Fibroblast of lung (primary cell): Measurements from ENCODE around the gene IRAK3. TPM values are rescaled to one million over a fixed set of nuclear protein-coding genes. Genes with fewer than 3 reads are reported as not detected.

Experiments used
- DNase-seq, 2 donors: peaks; one replicate each; pipeline versions ENCODE4 v3.0.0 to v3.0.0-alpha.2; 2010; ENCODE audit warnings: low read depth in 2 of 2
- H2AFZ ChIP-seq: 2 replicates; pipeline ENCODE4 v1.5.1; 2012; ENCODE audit warnings: low read length, control low read depth, inconsistent platforms
- H3K27ac ChIP-seq: 2 replicates; pipeline ENCODE4 v1.5.1; 2011; ENCODE audit warnings: low read length, control low read depth; ENCODE audit not compliant: insufficient read depth
- H3K27me3 ChIP-seq: 2 replicates; pipeline ENCODE4 v1.5.1; 2011; ENCODE audit warnings: mild to moderate bottlenecking, low read length; ENCODE audit not compliant: control insufficient read depth, insufficient read depth
- H3K36me3 ChIP-seq: 2 replicates; pipeline ENCODE4 v1.5.1; 2011; ENCODE audit warnings: low read length; ENCODE audit not compliant: control insufficient read depth, insufficient read depth
- H3K4me1 ChIP-seq: 2 replicates; pipeline ENCODE4 v1.5.1; 2011; ENCODE audit warnings: low read length; ENCODE audit not compliant: control insufficient read depth, insufficient read depth; ENCODE audit errors: extremely low read depth
- H3K4me2 ChIP-seq: 2 replicates; pipeline ENCODE4 v1.5.1; 2011; ENCODE audit warnings: low read length, control low read depth; ENCODE audit not compliant: insufficient read depth; ENCODE audit errors: extremely low read depth
- H3K4me3 ChIP-seq, 4 experiments: fragments of 200-600 bp in 1 of 4; sonication (generic) in 1 of 4; replicated peaks in 1 of 4; 2 replicates each; pipeline ENCODE4 v1.5.1; 2011 to 2016; ENCODE audit warnings: low read length in 4 of 4, low read depth in 3 of 4, mild to moderate bottlenecking in 3 of 4, control low read depth in 2 of 4, inconsistent platforms in 1 of 4, mixed read lengths in 1 of 4; ENCODE audit not compliant: insufficient read depth in 1 of 4; ENCODE audit errors: control extremely low read depth in 1 of 4
- H3K79me2 ChIP-seq: 2 replicates; pipeline ENCODE4 v1.5.1; 2012; ENCODE audit warnings: mild to moderate bottlenecking, low read length, inconsistent platforms; ENCODE audit not compliant: control insufficient read depth, insufficient read depth
- H3K9ac ChIP-seq: 2 replicates; pipeline ENCODE4 v1.5.1; 2011; ENCODE audit warnings: mild to moderate bottlenecking, low read length, control low read depth; ENCODE audit not compliant: insufficient read depth
- H3K9me3 ChIP-seq: 2 replicates; pipeline ENCODE4 v1.5.1; 2012; ENCODE audit warnings: low read depth, low read length; ENCODE audit not compliant: control insufficient read depth, insufficient read depth
- H4K20me1 ChIP-seq: 2 replicates; pipeline ENCODE4 v1.5.1; 2011; ENCODE audit warnings: low read length; ENCODE audit not compliant: control insufficient read depth, insufficient read depth; ENCODE audit errors: extremely low read depth
- EZH2 ChIP-seq: IDR thresholded peaks from 2 replicates; pipeline ENCODE4 v1.5.1; 2012; ENCODE audit warnings: low read length, control low read depth, mild to moderate bottlenecking; ENCODE audit errors: missing control alignments
- polyA plus RNA-seq, 2 donors: library from polyadenylated mRNA; depleted of rRNA in 1 of 2; stranded (reverse) in 1 of 2; unstranded in 1 of 2; fragments of >200 nt; gene quantifications; 2 replicates each; pipeline ENCODE4 v1.2.1, GENCODE V29; 2011 to 2012; ENCODE audit warnings: missing spikeins in 1 of 2
- total RNA-seq: library from RNA; depleted of rRNA; stranded (reverse); fragments of >200 nt; gene quantifications from 2 replicates; pipeline ENCODE4 v1.2.1, GENCODE V29; 2014
- TF ChIP-seq, protein P1 (sequence below), 2 donors: IDR thresholded peaks in 1 of 2; conservative IDR thresholded peaks in 1 of 2; 1 replicate in 1 of 2; 2 replicates in 1 of 2; pipeline ENCODE4 v1.5.1; 2011 to 2012; ENCODE audit warnings: low read length in 2 of 2, control low read depth in 1 of 2, inconsistent platforms in 1 of 2, low read depth in 1 of 2, mild to moderate bottlenecking in 1 of 2

The IRAK3 gene
- total and polyA plus RNA-seq, 2 donors (not counting 1 experiment from before 2014, with no cell fraction given) = 3.2 to 11.1 TPM

- H2AFZ ChIP-seq = no peak overlapping the region
- H3K9ac ChIP-seq = no peak overlapping the region
- DNase-seq = no peak
- no peaks in the 10 kb centered on the region for H3K27me3 ChIP-seq
- peaks cover 39% of the 10 kb centered on the region for H3K79me2 ChIP-seq
- no peaks in the 10 kb centered on the region for H3K9me3 ChIP-seq
- no peak overlapping the region for H3K4me2 ChIP-seq
- H3K27ac ChIP-seq = no peak overlapping the region
- peaks cover 2% of the 10 kb centered on the region for H3K4me1 ChIP-seq
- TF ChIP-seq, protein P1, sequence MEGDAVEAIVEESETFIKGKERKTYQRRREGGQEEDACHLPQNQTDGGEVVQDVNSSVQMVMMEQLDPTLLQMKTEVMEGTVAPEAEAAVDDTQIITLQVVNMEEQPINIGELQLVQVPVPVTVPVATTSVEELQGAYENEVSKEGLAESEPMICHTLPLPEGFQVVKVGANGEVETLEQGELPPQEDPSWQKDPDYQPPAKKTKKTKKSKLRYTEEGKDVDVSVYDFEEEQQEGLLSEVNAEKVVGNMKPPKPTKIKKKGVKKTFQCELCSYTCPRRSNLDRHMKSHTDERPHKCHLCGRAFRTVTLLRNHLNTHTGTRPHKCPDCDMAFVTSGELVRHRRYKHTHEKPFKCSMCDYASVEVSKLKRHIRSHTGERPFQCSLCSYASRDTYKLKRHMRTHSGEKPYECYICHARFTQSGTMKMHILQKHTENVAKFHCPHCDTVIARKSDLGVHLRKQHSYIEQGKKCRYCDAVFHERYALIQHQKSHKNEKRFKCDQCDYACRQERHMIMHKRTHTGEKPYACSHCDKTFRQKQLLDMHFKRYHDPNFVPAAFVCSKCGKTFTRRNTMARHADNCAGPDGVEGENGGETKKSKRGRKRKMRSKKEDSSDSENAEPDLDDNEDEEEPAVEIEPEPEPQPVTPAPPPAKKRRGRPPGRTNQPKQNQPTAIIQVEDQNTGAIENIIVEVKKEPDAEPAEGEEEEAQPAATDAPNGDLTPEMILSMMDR (conservative IDR thresholded peaks at IDR 0.05 in 1 of 2, IDR thresholded peaks at IDR 0.05 in 1 of 2; ENCODE audit: low read depth in 1 of 2, low read length in 2 of 2) = no peak
- TF ChIP-seq EZH2 = no peak
- no peaks in the 10 kb centered on the region for H4K20me1 ChIP-seq
- no peaks in the 10 kb centered on the region for H3K36me3 ChIP-seq
- H3K4me3 ChIP-seq = no peak overlapping the region
Observed at GRCh38 chr12:66159123-66159522, 29.9 kb upstream of the IRAK3 start.

GRCh38 chr12:66160704-66161103, 28.3 kb upstream of the IRAK3 start:
- Histone ChIP-seq H3K4me3 (no peak overlapping the region), H3K4me2 (no peak overlapping the region), H3K36me3 (no peaks in the 10 kb centered on the region), H3K9me3 (no peaks in the 10 kb centered on the region), H3K9ac (no peak overlapping the region), H3K27ac (no peak overlapping the region), H3K4me1 (no peaks in the 10 kb centered on the region), H3K27me3 (no peaks in the 10 kb centered on the region), H4K20me1 (no peaks in the 10 kb centered on the region), H2AFZ (no peak overlapping the region), H3K79me2 (peaks cover 49% of the 10 kb centered on the region)
- TF ChIP-seq, protein P1 (conservative IDR thresholded peaks at IDR 0.05 in 1 of 2, IDR thresholded peaks at IDR 0.05 in 1 of 2; ENCODE audit: low read depth in 1 of 2, low read length in 2 of 2) = no peak
- TF ChIP-seq EZH2 = no peak
- no peak for DNase-seq

- Histone ChIP-seq H4K20me1 (no peaks in the 10 kb centered on the region), H3K9ac (no peak overlapping the region), H3K4me3 (no peak overlapping the region), H2AFZ (no peak overlapping the region), H3K27me3 (no peaks in the 10 kb centered on the region), H3K36me3 (no peaks in the 10 kb centered on the region), H3K4me1 (no peaks in the 10 kb centered on the region), H3K4me2 (no peak overlapping the region), H3K27ac (no peak overlapping the region), H3K9me3 (no peaks in the 10 kb centered on the region), H3K79me2 (peaks cover 64% of the 10 kb centered on the region)
- DNase-seq = no peak
- TF ChIP-seq, protein P1 (conservative IDR thresholded peaks at IDR 0.05 in 1 of 2, IDR thresholded peaks at IDR 0.05 in 1 of 2; ENCODE audit: low read depth in 1 of 2, low read length in 2 of 2) = no peak
- no peak for TF ChIP-seq EZH2
Observed at GRCh38 chr12:66162701-66163100, 26.3 kb upstream of the IRAK3 start.
